ENCODE data around the gene PXYLP1.

The PXYLP1 gene

GRCh38 chr3:141253811-141254210 lies 22.2 kb downstream of the PXYLP1 start:
- peaks cover 0 to 3% of the 10 kb centered on the region in 2 experiments for H3K36me3 ChIP-seq (ENCODE audit: control insufficient read depth in 1 of 2, insufficient read depth in 2 of 2, low read depth in 1 of 2, low read length in 2 of 2)
- H3K23ac ChIP-seq (ENCODE audit: low read length in 2 of 2), result no peak overlapping the region
- no peaks in the 10 kb centered on the region for H3K9me3 ChIP-seq (ENCODE audit: control insufficient read depth, low read length)
- WGBS, result 93% methylated on average over 10 of the region's 11 CpGs
- H2BK120ac ChIP-seq (ENCODE audit: low read depth, low read length), result no peak overlapping the region
- H2BK15ac ChIP-seq (ENCODE audit: low read depth, poor library complexity, severe bottlenecking), result no peak overlapping the region
- no peak for DNase-seq
- no peak overlapping the region for H2AK5ac ChIP-seq (ENCODE audit: low read length, severe bottlenecking)
- H4K8ac ChIP-seq (ENCODE audit: low read length), result no peak overlapping the region
- no peak overlapping the region for H4K91ac ChIP-seq (ENCODE audit: low read length)
- peaks cover 2% of the 10 kb centered on the region for H3K79me1 ChIP-seq (replicated peaks; ENCODE audit: low read length, poor library complexity, severe bottlenecking)
- H3K4me3 ChIP-seq (ENCODE audit: insufficient read depth in 1 of 2, low read depth in 1 of 2, low read length in 2 of 2), result no peak overlapping the region
- H3K4me1 ChIP-seq (ENCODE audit: control insufficient read depth, insufficient read depth, low read depth, low read length), result peaks cover 2% of the 10 kb centered on the region
- no peak overlapping the region for H2AFZ ChIP-seq (ENCODE audit: low read depth, low read length)
- H3K4me2 ChIP-seq (ENCODE audit: low read length, poor library complexity, severe bottlenecking), result no peak overlapping the region
- H3K9ac ChIP-seq (ENCODE audit: low read length), result no peak overlapping the region
- H3K4ac ChIP-seq (ENCODE audit: low read depth in 1 of 2, low read length in 2 of 2), result no peak overlapping the region
- no peak overlapping the region for H3K14ac ChIP-seq (ENCODE audit: low read length in 2 of 2)
- H3K27me3 ChIP-seq (ENCODE audit: control insufficient read depth in 1 of 2, insufficient read depth in 1 of 2, low read length in 2 of 2), result no peaks in the 10 kb centered on the region
- no peak overlapping the region for H2BK5ac ChIP-seq (ENCODE audit: low read depth, low read length, poor library complexity, severe bottlenecking)
- H3K18ac ChIP-seq (ENCODE audit: low read depth in 1 of 2, low read length in 2 of 2), result no peak overlapping the region
- no peak overlapping the region for H2BK12ac ChIP-seq (ENCODE audit: low read length in 2 of 2)
- no peak overlapping the region for H3K27ac ChIP-seq (ENCODE audit: low read length, poor library complexity, severe bottlenecking)

- Histone ChIP-seq H3K36me3 (ENCODE audit: control insufficient read depth in 1 of 2, insufficient read depth in 2 of 2, low read depth in 1 of 2, low read length in 2 of 2) (peaks cover 0 to 3% of the 10 kb centered on the region in 2 experiments), H2BK15ac (ENCODE audit: low read depth, poor library complexity, severe bottlenecking) (no peak overlapping the region), H2AFZ (ENCODE audit: low read depth, low read length) (no peak overlapping the region), H2BK5ac (ENCODE audit: low read depth, low read length, poor library complexity, severe bottlenecking) (no peak overlapping the region), H3K4me1 (ENCODE audit: control insufficient read depth, insufficient read depth, low read depth, low read length) (peaks cover 2% of the 10 kb centered on the region), H3K9me3 (ENCODE audit: control insufficient read depth, low read length) (no peaks in the 10 kb centered on the region), H3K27me3 (ENCODE audit: control insufficient read depth in 1 of 2, insufficient read depth in 1 of 2, low read length in 2 of 2) (no peaks in the 10 kb centered on the region), H4K91ac (ENCODE audit: low read length) (no peak overlapping the region), H3K4ac (ENCODE audit: low read depth in 1 of 2, low read length in 2 of 2) (no peak overlapping the region), H3K79me1 (replicated peaks; ENCODE audit: low read length, poor library complexity, severe bottlenecking) (peaks cover 2% of the 10 kb centered on the region), H3K27ac (ENCODE audit: low read length, poor library complexity, severe bottlenecking) (no peak overlapping the region), H3K4me3 (ENCODE audit: insufficient read depth in 1 of 2, low read depth in 1 of 2, low read length in 2 of 2) (no peak overlapping the region), H2BK120ac (ENCODE audit: low read depth, low read length) (no peak overlapping the region), H3K4me2 (ENCODE audit: low read length, poor library complexity, severe bottlenecking) (no peak overlapping the region), H4K8ac (ENCODE audit: low read length) (no peak overlapping the region), H3K9ac (ENCODE audit: low read length) (no peak overlapping the region), H3K18ac (ENCODE audit: low read depth in 1 of 2, low read length in 2 of 2) (no peak overlapping the region), H3K14ac (ENCODE audit: low read length in 2 of 2) (no peak overlapping the region), H3K23ac (ENCODE audit: low read length in 2 of 2) (no peak overlapping the region), H2BK12ac (ENCODE audit: low read length in 2 of 2) (no peak overlapping the region), H2AK5ac (ENCODE audit: low read length, severe bottlenecking) (no peak overlapping the region)
- WGBS, result 86% methylated on average over 5 of the region's 5 CpGs
- no peak for DNase-seq
These were observed 23.7 kb downstream of the PXYLP1 start for GRCh38 chr3:141255137-141255845.

DNA sequence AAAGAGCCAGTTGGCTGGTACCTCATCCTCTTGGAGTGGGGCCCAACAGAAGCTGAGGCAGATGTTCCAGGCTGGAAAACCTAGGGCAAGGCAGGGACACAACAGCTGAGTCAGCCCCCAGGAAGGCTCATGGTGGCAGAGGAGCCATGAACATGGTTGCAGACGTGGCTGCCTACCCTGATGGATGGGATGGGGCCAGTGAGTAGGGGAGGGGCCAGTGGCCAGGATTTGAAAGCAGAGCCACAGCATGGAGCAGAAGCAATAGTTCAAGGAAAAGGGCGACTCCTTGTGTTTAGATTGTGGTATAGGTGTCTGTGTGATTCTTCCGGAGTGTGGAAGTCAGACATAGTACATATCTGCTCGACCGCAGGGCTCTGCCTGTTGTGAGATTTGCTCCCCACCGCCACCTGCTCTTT lies 24.2 kb downstream of the PXYLP1 start:
- Histone ChIP-seq H3K9me3 (ENCODE audit: control insufficient read depth, low read length) (no peaks in the 10 kb centered on the region), H2AK5ac (ENCODE audit: low read length, severe bottlenecking) (no peak overlapping the region), H2BK12ac (ENCODE audit: low read length in 2 of 2) (no peak overlapping the region), H3K4me1 (ENCODE audit: control insufficient read depth, insufficient read depth, low read depth, low read length) (peaks cover 2% of the 10 kb centered on the region), H3K27ac (ENCODE audit: low read length, poor library complexity, severe bottlenecking) (no peak overlapping the region), H3K36me3 (ENCODE audit: control insufficient read depth in 1 of 2, insufficient read depth in 2 of 2, low read depth in 1 of 2, low read length in 2 of 2) (peaks cover under 1 to 3% of the 10 kb centered on the region in 2 experiments), H2BK15ac (ENCODE audit: low read depth, poor library complexity, severe bottlenecking) (no peak overlapping the region), H3K9ac (ENCODE audit: low read length) (no peak overlapping the region), H4K91ac (ENCODE audit: low read length) (no peak overlapping the region), H3K18ac (ENCODE audit: low read depth in 1 of 2, low read length in 2 of 2) (no peak overlapping the region), H2AFZ (ENCODE audit: low read depth, low read length) (no peak overlapping the region), H3K14ac (ENCODE audit: low read length in 2 of 2) (no peak overlapping the region), H2BK5ac (ENCODE audit: low read depth, low read length, poor library complexity, severe bottlenecking) (no peak overlapping the region), H3K4me3 (ENCODE audit: insufficient read depth in 1 of 2, low read depth in 1 of 2, low read length in 2 of 2) (no peak overlapping the region), H3K4ac (ENCODE audit: low read depth in 1 of 2, low read length in 2 of 2) (no peak overlapping the region), H3K79me1 (replicated peaks; ENCODE audit: low read length, poor library complexity, severe bottlenecking) (peaks cover 2% of the 10 kb centered on the region), H3K27me3 (ENCODE audit: control insufficient read depth in 1 of 2, insufficient read depth in 1 of 2, low read length in 2 of 2) (no peaks in the 10 kb centered on the region), H3K23ac (ENCODE audit: low read length in 2 of 2) (no peak overlapping the region), H4K8ac (ENCODE audit: low read length) (no peak overlapping the region), H2BK120ac (ENCODE audit: low read depth, low read length) (no peak overlapping the region), H3K4me2 (ENCODE audit: low read length, poor library complexity, severe bottlenecking) (no peak overlapping the region)
- 80% methylated on average over 6 of the region's 6 CpGs for WGBS
- peak; percentile 20 for DNase-seq

- Histone ChIP-seq H2BK15ac (ENCODE audit: low read depth, poor library complexity, severe bottlenecking) (no peak overlapping the region), H3K23ac (ENCODE audit: low read length in 2 of 2) (no peak overlapping the region), H3K4me2 (ENCODE audit: low read length, poor library complexity, severe bottlenecking) (no peak overlapping the region), H3K36me3 (ENCODE audit: control insufficient read depth in 1 of 2, insufficient read depth in 2 of 2, low read depth in 1 of 2, low read length in 2 of 2) (peaks cover 3 to 4% of the 10 kb centered on the region in 2 experiments), H3K4me3 (ENCODE audit: insufficient read depth in 1 of 2, low read depth in 1 of 2, low read length in 2 of 2) (no peak overlapping the region), H4K8ac (ENCODE audit: low read length) (no peak overlapping the region), H3K14ac (ENCODE audit: low read length in 2 of 2) (no peak overlapping the region), H3K27ac (ENCODE audit: low read length, poor library complexity, severe bottlenecking) (no peak overlapping the region), H3K18ac (ENCODE audit: low read depth in 1 of 2, low read length in 2 of 2) (no peak overlapping the region), H3K27me3 (ENCODE audit: control insufficient read depth in 1 of 2, insufficient read depth in 1 of 2, low read length in 2 of 2) (no peaks in the 10 kb centered on the region), H2BK120ac (ENCODE audit: low read depth, low read length) (no peak overlapping the region), H3K4me1 (ENCODE audit: control insufficient read depth, insufficient read depth, low read depth, low read length) (peaks cover 4% of the 10 kb centered on the region), H3K9me3 (ENCODE audit: control insufficient read depth, low read length) (no peaks in the 10 kb centered on the region), H2BK12ac (ENCODE audit: low read length in 2 of 2) (no peak overlapping the region), H2AFZ (ENCODE audit: low read depth, low read length) (no peak overlapping the region), H2AK5ac (ENCODE audit: low read length, severe bottlenecking) (no peak overlapping the region), H4K91ac (ENCODE audit: low read length) (no peak overlapping the region), H3K79me1 (replicated peaks; ENCODE audit: low read length, poor library complexity, severe bottlenecking) (peaks cover 2% of the 10 kb centered on the region), H3K9ac (ENCODE audit: low read length) (no peak overlapping the region), H3K4ac (ENCODE audit: low read depth in 1 of 2, low read length in 2 of 2) (no peak overlapping the region), H2BK5ac (ENCODE audit: low read depth, low read length, poor library complexity, severe bottlenecking) (no peak overlapping the region)
- WGBS, result 96% methylated on average over 4 of the region's 6 CpGs
- DNase-seq, result no peak
These were observed 25.2 kb downstream of the PXYLP1 start for GRCh38 chr3:141256820-141257219.
